GM06990 (cell line): Measurements from ENCODE around the gene ZNF500.

Experiments
- DNase-seq: peaks from one replicate; pipeline ENCODE4 v3.0.0-alpha.2; 2011; ENCODE audit not compliant: insufficient read length; ENCODE audit errors: extremely low read depth
- H3K27me3 ChIP-seq: replicated peaks from 2 replicates; pipeline ENCODE4 v1.6.0; 2011; ENCODE audit warnings: low read length; ENCODE audit not compliant: control insufficient read depth, insufficient read depth
- H3K36me3 ChIP-seq: 2 replicates; pipeline ENCODE4 v1.5.1; 2011; ENCODE audit warnings: low read length; ENCODE audit not compliant: control insufficient read depth, insufficient read depth
- H3K4me3 ChIP-seq: replicated peaks from 2 replicates; pipeline ENCODE4 v1.5.1; 2011; ENCODE audit warnings: low read depth, mild to moderate bottlenecking, control low read depth, low read length
- TF ChIP-seq, protein P1 (sequence below): IDR thresholded peaks from 2 replicates; pipeline ENCODE4 v1.5.1; 2011; ENCODE audit warnings: low read length, control low read depth, mild to moderate bottlenecking, inconsistent platforms; ENCODE audit not compliant: insufficient read depth, poor library complexity, severe bottlenecking

The ZNF500 gene

GRCh38 chr16:4811242-4811641 lies 44.3 kb upstream of the ZNF500 start:
- TF ChIP-seq, protein P1, sequence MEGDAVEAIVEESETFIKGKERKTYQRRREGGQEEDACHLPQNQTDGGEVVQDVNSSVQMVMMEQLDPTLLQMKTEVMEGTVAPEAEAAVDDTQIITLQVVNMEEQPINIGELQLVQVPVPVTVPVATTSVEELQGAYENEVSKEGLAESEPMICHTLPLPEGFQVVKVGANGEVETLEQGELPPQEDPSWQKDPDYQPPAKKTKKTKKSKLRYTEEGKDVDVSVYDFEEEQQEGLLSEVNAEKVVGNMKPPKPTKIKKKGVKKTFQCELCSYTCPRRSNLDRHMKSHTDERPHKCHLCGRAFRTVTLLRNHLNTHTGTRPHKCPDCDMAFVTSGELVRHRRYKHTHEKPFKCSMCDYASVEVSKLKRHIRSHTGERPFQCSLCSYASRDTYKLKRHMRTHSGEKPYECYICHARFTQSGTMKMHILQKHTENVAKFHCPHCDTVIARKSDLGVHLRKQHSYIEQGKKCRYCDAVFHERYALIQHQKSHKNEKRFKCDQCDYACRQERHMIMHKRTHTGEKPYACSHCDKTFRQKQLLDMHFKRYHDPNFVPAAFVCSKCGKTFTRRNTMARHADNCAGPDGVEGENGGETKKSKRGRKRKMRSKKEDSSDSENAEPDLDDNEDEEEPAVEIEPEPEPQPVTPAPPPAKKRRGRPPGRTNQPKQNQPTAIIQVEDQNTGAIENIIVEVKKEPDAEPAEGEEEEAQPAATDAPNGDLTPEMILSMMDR = no peak
- Histone ChIP-seq H3K27me3 (no peaks in the 10 kb centered on the region), H3K4me3 (no peak overlapping the region), H3K36me3 (peaks cover 23% of the 10 kb centered on the region)
- no peak for DNase-seq

DNA sequence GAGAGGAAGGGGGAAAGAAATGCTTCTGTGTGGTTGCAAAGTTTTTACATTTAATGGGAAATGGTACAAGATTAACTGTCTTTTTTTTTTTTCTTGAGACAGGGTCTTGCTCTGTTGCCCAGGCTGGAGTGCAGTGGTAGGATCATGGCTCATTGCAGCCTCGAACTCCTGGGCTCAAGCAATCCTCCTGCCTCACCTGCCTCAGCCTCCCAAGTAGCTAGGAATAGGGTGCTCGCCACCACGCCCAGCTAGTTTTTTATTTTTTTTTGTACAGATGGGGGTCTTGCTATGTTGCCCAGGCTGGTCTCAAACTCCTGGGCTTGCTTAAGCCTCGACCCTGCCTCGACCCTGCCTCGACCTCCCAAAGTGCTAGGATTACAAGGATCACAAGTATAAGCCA lies 39.3 kb upstream of the ZNF500 start:
- Histone ChIP-seq H3K27me3 (no peaks in the 10 kb centered on the region), H3K4me3 (no peak overlapping the region), H3K36me3 (peaks cover 15% of the 10 kb centered on the region)
- TF ChIP-seq, protein P1 = no peak
- DNase-seq = no peak

GRCh38 chr16:4805231-4805630 lies 38.3 kb upstream of the ZNF500 start:
- Histone ChIP-seq H3K27me3 (no peaks in the 10 kb centered on the region), H3K4me3 (no peak overlapping the region), H3K36me3 (peaks cover 10% of the 10 kb centered on the region)
- TF ChIP-seq, protein P1 = no peak
- no peak for DNase-seq

GRCh38 chr16:4803898-4804762 lies 37.2 kb upstream of the ZNF500 start:
- Histone ChIP-seq H3K36me3 (peaks cover 9% of the 10 kb centered on the region), H3K4me3 (no peak overlapping the region), H3K27me3 (no peaks in the 10 kb centered on the region)
- no peak for DNase-seq
- TF ChIP-seq, protein P1 = no peak

- Histone ChIP-seq H3K4me3 (no peak overlapping the region), H3K36me3 (peaks cover 9% of the 10 kb centered on the region), H3K27me3 (no peaks in the 10 kb centered on the region)
- no peak for DNase-seq
- TF ChIP-seq, protein P1 = no peak
Measured at GRCh38 chr16:4803401-4803844, 36.5 kb upstream of the ZNF500 start.
